H9 (cell line): ENCODE measurements around the gene FERMT2. TPM values are rescaled to one million over a fixed set of nuclear protein-coding genes. Genes with fewer than 3 reads are reported as not detected.

Experiments used
- DNase-seq: peaks from one replicate; pipeline ENCODE4 v3.0.0-alpha.2; 2017
- H2AFZ ChIP-seq: one replicate; pipeline ENCODE4 v1.6.1; 2013; ENCODE audit warnings: mild to moderate bottlenecking, low read length, control low read depth, moderate library complexity
- H2AK5ac ChIP-seq: 2 replicates; pipeline ENCODE4 v1.6.1; 2013; ENCODE audit warnings: low read length, control low read depth, mixed read lengths; ENCODE audit not compliant: insufficient read length
- H2BK120ac ChIP-seq: one replicate; pipeline ENCODE4 v1.6.1; 2013; ENCODE audit warnings: low read depth, mild to moderate bottlenecking, low read length, control low read depth, inconsistent platforms; ENCODE audit not compliant: poor library complexity, severe bottlenecking
- H2BK12ac ChIP-seq: 2 replicates; pipeline ENCODE4 v1.6.1; 2013; ENCODE audit warnings: low read length, control low read depth, mixed read lengths, low read depth; ENCODE audit not compliant: insufficient read length
- H2BK15ac ChIP-seq: 2 replicates; pipeline ENCODE4 v1.6.1; 2013; ENCODE audit warnings: low read depth, low read length, control low read depth
- H2BK20ac ChIP-seq: one replicate; pipeline ENCODE4 v1.6.1; 2013; ENCODE audit warnings: low read depth, mild to moderate bottlenecking, low read length, control low read depth, inconsistent platforms; ENCODE audit not compliant: poor library complexity, severe bottlenecking
- H2BK5ac ChIP-seq: 2 replicates; pipeline ENCODE4 v1.6.1; 2013; ENCODE audit warnings: low read length, control low read depth, mixed read lengths; ENCODE audit not compliant: insufficient read length
- H3K14ac ChIP-seq: 2 replicates; pipeline ENCODE4 v1.6.1; 2013; ENCODE audit warnings: low read length, control low read depth; ENCODE audit not compliant: insufficient read depth
- H3K18ac ChIP-seq: 2 replicates; pipeline ENCODE4 v1.6.1; 2013; ENCODE audit warnings: low read depth, mild to moderate bottlenecking, mixed read lengths, low read length, control low read depth; ENCODE audit not compliant: insufficient read length
- H3K23ac ChIP-seq: 2 replicates; pipeline ENCODE4 v1.6.1; 2013; ENCODE audit warnings: low read length, control low read depth, mixed read lengths, low read depth; ENCODE audit not compliant: insufficient read length
- H3K23me2 ChIP-seq: 2 replicates; pipeline ENCODE4 v1.6.1; 2013; ENCODE audit warnings: low read depth, mild to moderate bottlenecking, mixed read lengths, low read length, control low read depth; ENCODE audit not compliant: insufficient read length, poor library complexity, severe bottlenecking
- H3K27ac ChIP-seq: 2 replicates; pipeline ENCODE4 v1.5.1; 2013; ENCODE audit warnings: low read length, control low read depth, mixed read lengths, low read depth; ENCODE audit not compliant: insufficient read length
- H3K27me3 ChIP-seq: 2 replicates; pipeline ENCODE4 v1.6.1; 2013; ENCODE audit warnings: low read length, control low read depth, inconsistent platforms; ENCODE audit not compliant: insufficient read depth
- H3K4ac ChIP-seq: 2 replicates; pipeline ENCODE4 v1.6.1; 2013; ENCODE audit warnings: low read depth, mild to moderate bottlenecking, control low read depth, inconsistent platforms, low read length, moderate library complexity
- H3K4me1 ChIP-seq: 2 replicates; pipeline ENCODE4 v1.6.1; 2013; ENCODE audit warnings: low read length, control low read depth, inconsistent platforms; ENCODE audit not compliant: insufficient read depth
- H3K4me2 ChIP-seq: 2 replicates; pipeline ENCODE4 v1.6.1; 2013; ENCODE audit warnings: low read length, control low read depth, mixed read lengths; ENCODE audit not compliant: insufficient read length, insufficient read depth
- H3K56ac ChIP-seq: 2 replicates; pipeline ENCODE4 v1.6.1; 2013; ENCODE audit warnings: low read depth, mild to moderate bottlenecking, mixed read lengths, low read length, control low read depth; ENCODE audit not compliant: insufficient read length
- H3K79me1 ChIP-seq: 2 replicates; pipeline ENCODE4 v1.6.1; 2013; ENCODE audit warnings: low read depth, mild to moderate bottlenecking, moderate library complexity, low read length, control low read depth, inconsistent platforms; ENCODE audit not compliant: insufficient read depth, poor library complexity, severe bottlenecking
- H3K79me2 ChIP-seq: 2 replicates; pipeline ENCODE4 v1.6.1; 2013; ENCODE audit warnings: low read length, control low read depth, inconsistent platforms; ENCODE audit not compliant: insufficient read depth
- H3K9ac ChIP-seq: 2 replicates; pipeline ENCODE4 v1.6.1; 2013; ENCODE audit warnings: low read length, control low read depth, mixed read lengths; ENCODE audit not compliant: insufficient read length; ENCODE audit errors: extremely low read depth
- H3K9me3 ChIP-seq: one replicate; pipeline ENCODE4 v1.6.1; 2013; ENCODE audit warnings: low read depth, low read length, inconsistent platforms; ENCODE audit not compliant: control insufficient read depth
- H3T11ph ChIP-seq: one replicate; pipeline ENCODE4 v1.6.1; 2013; ENCODE audit warnings: mild to moderate bottlenecking, low read length, control low read depth, inconsistent platforms
- H4K20me1 ChIP-seq: one replicate; pipeline ENCODE4 v1.6.1; 2013; ENCODE audit not compliant: control insufficient read depth, insufficient read length, insufficient read depth
- H4K5ac ChIP-seq: 2 replicates; pipeline ENCODE4 v1.6.1; 2013; ENCODE audit warnings: low read depth, mild to moderate bottlenecking, mixed read lengths, low read length, control low read depth; ENCODE audit not compliant: insufficient read length
- H4K8ac ChIP-seq: replicated peaks from 2 replicates; pipeline ENCODE4 v1.6.1; 2013; ENCODE audit warnings: low read length, control low read depth, mixed read lengths, low read depth; ENCODE audit not compliant: insufficient read length
- H4K91ac ChIP-seq: 2 replicates; pipeline ENCODE4 v1.6.1; 2013; ENCODE audit warnings: low read depth, mild to moderate bottlenecking, moderate library complexity, mixed read lengths, low read length, control low read depth; ENCODE audit not compliant: insufficient read length
- H3K27ac Mint-ChIP-seq, 3 experiments: 2 replicates in 2 of 3; 3 replicates in 1 of 3; pipeline ENCODE4 v1.8.0; 2020 to 2021; ENCODE audit warnings: mixed read lengths in 3 of 3, mild to moderate bottlenecking in 1 of 3, moderate library complexity in 1 of 3
- H3K27me3 Mint-ChIP-seq: 2 replicates; pipeline ENCODE4 v1.8.0; 2021; ENCODE audit warnings: low read depth, mild to moderate bottlenecking, moderate library complexity, mixed read lengths
- H3K36me3 Mint-ChIP-seq, 3 experiments: 2 replicates in 2 of 3; 3 replicates in 1 of 3; pipeline ENCODE4 v1.8.0; 2020 to 2021; ENCODE audit warnings: low read depth in 3 of 3, mixed read lengths in 3 of 3; ENCODE audit not compliant: insufficient read depth in 1 of 3
- H3K4me1 Mint-ChIP-seq, 2 experiments: 2 replicates each; pipeline ENCODE4 v1.8.0; 2020; ENCODE audit warnings: mixed read lengths in 2 of 2
- H3K4me3 Mint-ChIP-seq, 2 experiments: 2 replicates in 1 of 2; 3 replicates in 1 of 2; pipeline ENCODE4 v1.8.0; 2020 to 2021; ENCODE audit warnings: mild to moderate bottlenecking in 2 of 2, mixed read lengths in 2 of 2, moderate library complexity in 1 of 2
- H3K9me3 Mint-ChIP-seq, 2 experiments: 2 replicates in 1 of 2; 3 replicates in 1 of 2; pipeline ENCODE4 v1.8.0; 2020; ENCODE audit warnings: mild to moderate bottlenecking in 2 of 2, mixed read lengths in 2 of 2, moderate library complexity in 1 of 2
- CTCF ChIP-seq: fragments of 200-600 bp; sonication (generic); conservative IDR thresholded peaks from 3 replicates; pipeline ENCODE4 v1.8.0; 2021; ENCODE audit warnings: antibody characterized with exemption, mild to moderate bottlenecking
- WGBS: extraction: QIAGEN DNeasy Blood & Tissue Kit; methylation state at CpG from one replicate; pipeline ENCODE4 v1.1.7; 2013; ENCODE audit warnings: missing lambda C conversion rate, low lambda C conversion rate, mixed read lengths; ENCODE audit not compliant: insufficient read length; ENCODE audit errors: extremely low coverage; 5-methylcytosine and 5-hydroxymethylcytosine counted together
- total RNA-seq: library from RNA; stranded (reverse); gene quantifications from 2 replicates; pipeline ENCODE4 v1.2.1, GENCODE V29; 2021

FERMT2 gene
- total RNA-seq, 1 experiment from 2014 or later, result 128 TPM

DNA sequence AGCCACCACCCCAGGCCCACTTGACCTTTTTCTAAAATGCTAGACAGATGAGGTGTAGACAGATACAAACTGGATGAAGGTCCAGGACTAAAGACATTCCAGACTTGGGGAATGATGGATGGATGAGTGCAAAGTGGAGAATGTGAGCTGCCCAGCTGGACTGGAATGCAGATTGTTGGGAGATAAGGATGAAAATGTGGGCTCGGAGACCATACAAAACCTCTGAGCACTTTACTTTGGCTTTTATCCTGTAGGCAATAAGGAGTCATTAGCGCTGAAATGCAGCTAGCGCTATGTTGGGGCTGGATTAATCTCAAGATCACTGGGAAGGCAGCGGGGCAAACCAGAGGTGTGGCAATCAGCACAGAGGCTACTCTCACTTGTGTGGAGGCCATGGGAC is 94.7 kb downstream of the FERMT2 start:
- Histone ChIP-seq H3K9me3 (no peaks in the 10 kb centered on the region), H3K27ac (no peak overlapping the region), H2AFZ (no peak overlapping the region), H4K20me1 (no peaks in the 10 kb centered on the region), H3T11ph (no peak overlapping the region), H3K18ac (no peak overlapping the region), H3K9ac (no peak overlapping the region), H2BK20ac (no peak overlapping the region), H3K4me1 (peaks cover 4% of the 10 kb centered on the region; the same call in 1 of the 2 replicates), H4K5ac (no peak overlapping the region), H2BK120ac (no peak overlapping the region), H3K23me2 (no peaks in the 10 kb centered on the region), H4K8ac (no peak overlapping the region), H2BK12ac (no peak overlapping the region), H2AK5ac (no peak overlapping the region), H3K27me3 (no peaks in the 10 kb centered on the region), H3K79me2 (no peaks in the 10 kb centered on the region), H4K91ac (no peak overlapping the region), H3K4ac (no peak overlapping the region), H3K56ac (no peak overlapping the region), H2BK15ac (no peak overlapping the region), H3K4me2 (no peak overlapping the region), H3K79me1 (no peaks in the 10 kb centered on the region), H2BK5ac (no peak overlapping the region), H3K23ac (no peak overlapping the region), H3K14ac (no peak overlapping the region)
- H3K27me3 Mint-ChIP-seq, result no peaks in the 10 kb centered on the region
- H3K4me3 Mint-ChIP-seq, result no peak overlapping the region
- WGBS, result no CpG with 5 or more reads among the region's 4 CpGs
- DNase-seq, result no peak
- H3K9me3 Mint-ChIP-seq, result no peaks in the 10 kb centered on the region
- H3K27ac Mint-ChIP-seq, result peak overlapping the region in 1 of 3 experiments; percentile 38; a peak in 1 of 7 replicates
- H3K4me1 Mint-ChIP-seq, result peaks cover 12% of the 10 kb centered on the region in 2 experiments
- peaks cover 22 to 49% (median 49%) of the 10 kb centered on the region in 3 experiments; a peak in 6 of 7 replicates for H3K36me3 Mint-ChIP-seq
- TF ChIP-seq CTCF, result no peak
